Stomach (tissue), 9 donors: ENCODE results near the gene RASL12. TPM values are rescaled to one million over a fixed set of nuclear protein-coding genes. Genes with fewer than 3 reads are reported as not detected.

Experiments
- DNase-seq, 2 donors: peaks; one replicate each; pipeline versions ENCODE4 v3.0.0 to v3.0.0-alpha.2; 2013 to 2019
- H3K27ac ChIP-seq, 5 donors: fragments of 200-600 bp in 4 of 5; sonication (generic) in 4 of 5; one replicate each; pipeline ENCODE4 v1.5.1; 2013 to 2019; ENCODE audit warnings: mild to moderate bottlenecking in 1 of 5, moderate library complexity in 1 of 5
- H3K27me3 ChIP-seq, 3 donors: fragments of 200-600 bp; sonication (generic); one replicate each; pipeline ENCODE4 v1.5.1; 2017 to 2019; ENCODE audit warnings: mixed run types in 1 of 3
- H3K36me3 ChIP-seq, 4 donors: fragments of 200-600 bp; sonication (generic); 1 replicate in 3 of 4; 2 replicates in 1 of 4; pipeline ENCODE4 v1.5.1; 2016 to 2019
- H3K4me1 ChIP-seq, 4 donors: fragments of 200-600 bp; sonication (generic); one replicate each; pipeline ENCODE4 v1.5.1; 2016 to 2019
- H3K4me3 ChIP-seq, 4 donors: fragments of 200-600 bp; sonication (generic) in 3 of 4; one replicate each; pipeline ENCODE4 v1.5.1; 2016 to 2019; ENCODE audit warnings: mild to moderate bottlenecking in 1 of 4
- H3K9me3 ChIP-seq, 4 donors: fragments of 200-600 bp; sonication (generic); one replicate each; pipeline ENCODE4 v1.5.1; 2016 to 2019
- CTCF ChIP-seq, 7 experiments: fragments of 450-650 bp in 4 of 7; fragments of 200-600 bp in 3 of 7; sonication (generic) in 3 of 7; IDR thresholded peaks; one replicate each; pipeline ENCODE4 v1.5.1; 2016 to 2019; ENCODE audit warnings: antibody characterized with exemption in 7 of 7, control low read depth in 2 of 7, mild to moderate bottlenecking in 1 of 7
- EP300 ChIP-seq: sonication (generic); formaldehyde crosslinking; IDR thresholded peaks from one replicate; pipeline ENCODE4 v1.6.1; 2017; ENCODE audit warnings: antibody characterized with exemption
- POLR2A ChIP-seq, 4 donors: fragments of 450-650 bp; IDR thresholded peaks; one replicate each; pipeline ENCODE4 v1.6.1; 2016; ENCODE audit warnings: antibody characterized with exemption in 4 of 4, control low read depth in 2 of 4, mild to moderate bottlenecking in 1 of 4, moderate library complexity in 1 of 4
- POLR2AphosphoS5 ChIP-seq, 3 donors: sonication (generic); formaldehyde crosslinking; IDR thresholded peaks; one replicate each; pipeline ENCODE4 v1.6.1; 2016; ENCODE audit warnings: antibody characterized with exemption in 3 of 3
- WGBS, 5 donors: extraction: QIAGEN DNeasy Blood & Tissue Kit in 3 of 5; methylation state at CpG; one replicate each; pipeline versions ENCODE4 v1.1.5 to v1.1.7; 2013 to 2018; 5-methylcytosine and 5-hydroxymethylcytosine counted together
- intact Hi-C: fragments of 100-400 bp; cut with DNase I; formaldehyde crosslinking; loops from one replicate; pipeline ENCODE4 v1.15.1; 2023; ENCODE audit warnings: low total_unique reads
- polyA plus RNA-seq, 3 donors: library from polyadenylated mRNA; stranded (reverse); fragments of 200-250 nt; gene quantifications; one replicate each; pipeline ENCODE4 v1.2.3, GENCODE V29; 2013
- total RNA-seq, 5 donors: library from RNA; depleted of rRNA; stranded (reverse); fragments of >200 nt; gene quantifications; one replicate each; pipeline versions ENCODE4 v1.1.0 to v1.2.3, GENCODE V29; 2014 to 2016
- donor health status: healthy with polysubstance abuse.
- donor health status: Bipolar disorder and iron deficiency.
- donor health status: healthy.

RASL12 gene
- total and polyA plus RNA-seq, 8 donors: 0.58 to 27.7 (median 10.9) TPM

- Histone ChIP-seq H3K27ac (no peak overlapping the region), H3K4me3 (no peak overlapping the region), H3K27me3 (no peaks in the 10 kb centered on the region), H3K36me3 (peaks cover 0 to 15% (median 4%) of the 10 kb centered on the region in 4 donors), H3K4me1 (peaks cover 9 to 58% (median 21%) of the 10 kb centered on the region in 4 donors), H3K9me3 (no peaks in the 10 kb centered on the region)
- no peak for DNase-seq
- TF ChIP-seq EP300: no peak
- TF ChIP-seq CTCF (IDR thresholded peaks at IDR 0.05): no peak
- TF ChIP-seq POLR2A (IDR thresholded peaks at IDR 0.05): no peak
- TF ChIP-seq POLR2AphosphoS5 (IDR thresholded peaks at IDR 0.05): no peak
- intact Hi-C loops: no loop called here
- 76 to 91% (median 90%) methylated on average over 2 of the region's 2 CpGs for WGBS, 5 donors
These were observed 14.8 kb downstream of the RASL12 start for GRCh38 chr15:65052956-65053355.

GRCh38 chr15:65051266-65051665 is 16.5 kb downstream of the RASL12 start:
- no peak for DNase-seq
- Histone ChIP-seq H3K36me3 (peaks cover 0 to 7% (median 4%) of the 10 kb centered on the region in 4 donors), H3K4me1 (peaks cover 9 to 42% (median 21%) of the 10 kb centered on the region in 4 donors), H3K9me3 (no peaks in the 10 kb centered on the region), H3K27me3 (no peaks in the 10 kb centered on the region), H3K4me3 (no peak overlapping the region), H3K27ac (no peak overlapping the region)
- intact Hi-C loops: no loop called here
- 60 to 86% (median 80%) methylated on average over 2 of the region's 2 CpGs for WGBS, 5 donors
- no peak for TF ChIP-seq POLR2A (IDR thresholded peaks at IDR 0.05)
- no peak for TF ChIP-seq EP300
- no peak for TF ChIP-seq POLR2AphosphoS5 (IDR thresholded peaks at IDR 0.05)
- no peak for TF ChIP-seq CTCF (IDR thresholded peaks at IDR 0.05)

GRCh38 chr15:65050270-65050669 is 17.5 kb downstream of the RASL12 start:
- intact Hi-C loops: no loop called here
- H3K4me1 ChIP-seq: peaks cover 12 to 36% (median 21%) of the 10 kb centered on the region in 4 donors
- H3K27me3 ChIP-seq: no peaks in the 10 kb centered on the region
- peaks cover 0 to 7% (median 4%) of the 10 kb centered on the region in 4 donors for H3K36me3 ChIP-seq
- no peaks in the 10 kb centered on the region for H3K9me3 ChIP-seq
- no peak overlapping the region for H3K4me3 ChIP-seq
- DNase-seq: no peak
- TF ChIP-seq POLR2A (IDR thresholded peaks at IDR 0.05) (no peak), EP300 (no peak)
- 41 to 60% (median 47%) methylated on average over 4 of the region's 4 CpGs for WGBS, 5 donors
- peak overlapping the region in 1 of 5 donors; percentile 18 for H3K27ac ChIP-seq

- peaks cover 18 to 36% (median 24%) of the 10 kb centered on the region in 4 donors for H3K4me1 ChIP-seq
- peaks cover 0 to 7% (median 4%) of the 10 kb centered on the region in 4 donors for H3K36me3 ChIP-seq
- intact Hi-C loops: no loop called here
- H3K9me3 ChIP-seq: no peaks in the 10 kb centered on the region
- H3K4me3 ChIP-seq: peak overlapping the region; percentile 11 to 32 (median 32)
- no peak for TF ChIP-seq POLR2A (IDR thresholded peaks at IDR 0.05)
- no peak for TF ChIP-seq EP300
- TF ChIP-seq POLR2AphosphoS5 (IDR thresholded peaks at IDR 0.05): no peak
- no peak for TF ChIP-seq CTCF (IDR thresholded peaks at IDR 0.05)
- H3K27me3 ChIP-seq: no peaks in the 10 kb centered on the region
- 7 to 17% (median 9%) methylated on average over 19 of the region's 19 CpGs for WGBS, 5 donors
- DNase-seq: peak; percentile 89 to 95
- peak overlapping the region in 1 of 5 donors; percentile 18 for H3K27ac ChIP-seq
These were observed 18.4 kb downstream of the RASL12 start for GRCh38 chr15:65049418-65049840.

GRCh38 chr15:65048241-65048640 is 19.6 kb downstream of the RASL12 start:
- Histone ChIP-seq H3K27ac (no peak overlapping the region), H3K4me1 (peaks cover 23 to 43% (median 31%) of the 10 kb centered on the region in 4 donors), H3K9me3 (no peaks in the 10 kb centered on the region), H3K36me3 (peaks cover 0 to 7% (median 0%) of the 10 kb centered on the region in 4 donors), H3K4me3 (no peak overlapping the region), H3K27me3 (no peaks in the 10 kb centered on the region)
- 61 to 83% (median 71%) methylated on average over 2 of the region's 2 CpGs for WGBS, 5 donors
- TF ChIP-seq POLR2A (IDR thresholded peaks at IDR 0.05): no peak
- TF ChIP-seq CTCF (IDR thresholded peaks at IDR 0.05): no peak
- no peak for TF ChIP-seq EP300
- TF ChIP-seq POLR2AphosphoS5 (IDR thresholded peaks at IDR 0.05): no peak
- intact Hi-C loops: no loop called here
- no peak for DNase-seq
